Mucosa of descending colon (tissue), 3 donors: ENCODE data around the gene MAML3. TPM values are rescaled to one million over a fixed set of nuclear protein-coding genes. Genes with fewer than 3 reads are reported as not detected.
A peak's percentile ranks its signal among the peaks of the same experiment; 100 is the strongest.

Experiments used
- ATAC-seq: fragments of 200-7000 bp; cut with Tn5 transposase; one replicate; pipeline ENCODE4 v1.9.1; 2020; ENCODE audit warnings: mild to moderate bottlenecking, moderate library complexity
- DNase-seq, 3 donors: peaks; one replicate each; pipeline ENCODE4 v3.0.0-alpha.2; 2020
- H3K36me3 ChIP-seq: fragments of 200-600 bp; one replicate; pipeline ENCODE4 v1.8.0; 2021; ENCODE audit warnings: low read depth, mild to moderate bottlenecking
- H3K4me1 ChIP-seq: fragments of 200-600 bp; one replicate; pipeline ENCODE4 v1.8.0; 2021; ENCODE audit warnings: low read depth, mild to moderate bottlenecking
- H3K4me3 ChIP-seq: fragments of 200-600 bp; one replicate; pipeline ENCODE4 v1.8.0; 2021; ENCODE audit warnings: mild to moderate bottlenecking
- H3K9me3 ChIP-seq: fragments of 200-600 bp; one replicate; pipeline ENCODE4 v1.8.0; 2021; ENCODE audit warnings: mild to moderate bottlenecking
- intact Hi-C, 2 donors: fragments of 100-400 bp; cut with DNase I in 1 of 2; cut with micrococcal nuclease in 1 of 2; formaldehyde crosslinking; loops; one replicate each; pipeline versions ENCODE4 v1.11.0 to v1.11.1; 2022; cut with DNase I, micrococcal nuclease
- total RNA-seq, 3 donors: library from RNA; stranded (reverse); fragmentation: NEBNext Ultra II Directional in 2 of 3; extraction: Animal tissue kit (Norgen Biotek cat#: 25700) in 2 of 3; gene quantifications; one replicate each; pipeline versions ENCODE4 v1.2.1 to v1.2.4, GENCODE V29; 2021 to 2023
- TF ChIP-seq, protein P1 (sequence below): fragments of 200-600 bp; IDR thresholded peaks from one replicate; pipeline ENCODE4 v1.8.0; 2022; ENCODE audit warnings: antibody characterized with exemption, mild to moderate bottlenecking
- donor health status: DM: no; HTN: no; CAD: no; lungs with moderate emphysema.
- donor health status: DM: no; HTN: no; CAD: no.
- donor health status: DM: no; HTN: yes; CAD: no.

The MAML3 gene
- total RNA-seq, 3 donors from 2014 or later = 10.4 to 23.5 (median 14.8) TPM

GRCh38 chr4:140044337-140044902, 109.6 kb downstream of the MAML3 start:
- H3K36me3 ChIP-seq = no peaks in the 10 kb centered on the region
- peaks cover 6% of the 10 kb centered on the region for H3K4me1 ChIP-seq
- H3K4me3 ChIP-seq = no peak overlapping the region
- TF ChIP-seq, protein P1, sequence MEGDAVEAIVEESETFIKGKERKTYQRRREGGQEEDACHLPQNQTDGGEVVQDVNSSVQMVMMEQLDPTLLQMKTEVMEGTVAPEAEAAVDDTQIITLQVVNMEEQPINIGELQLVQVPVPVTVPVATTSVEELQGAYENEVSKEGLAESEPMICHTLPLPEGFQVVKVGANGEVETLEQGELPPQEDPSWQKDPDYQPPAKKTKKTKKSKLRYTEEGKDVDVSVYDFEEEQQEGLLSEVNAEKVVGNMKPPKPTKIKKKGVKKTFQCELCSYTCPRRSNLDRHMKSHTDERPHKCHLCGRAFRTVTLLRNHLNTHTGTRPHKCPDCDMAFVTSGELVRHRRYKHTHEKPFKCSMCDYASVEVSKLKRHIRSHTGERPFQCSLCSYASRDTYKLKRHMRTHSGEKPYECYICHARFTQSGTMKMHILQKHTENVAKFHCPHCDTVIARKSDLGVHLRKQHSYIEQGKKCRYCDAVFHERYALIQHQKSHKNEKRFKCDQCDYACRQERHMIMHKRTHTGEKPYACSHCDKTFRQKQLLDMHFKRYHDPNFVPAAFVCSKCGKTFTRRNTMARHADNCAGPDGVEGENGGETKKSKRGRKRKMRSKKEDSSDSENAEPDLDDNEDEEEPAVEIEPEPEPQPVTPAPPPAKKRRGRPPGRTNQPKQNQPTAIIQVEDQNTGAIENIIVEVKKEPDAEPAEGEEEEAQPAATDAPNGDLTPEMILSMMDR = no peak
- DNase-seq (no peak), ATAC-seq (no peak)
- no peaks in the 10 kb centered on the region for H3K9me3 ChIP-seq
- intact Hi-C loops = no loop called here

DNA sequence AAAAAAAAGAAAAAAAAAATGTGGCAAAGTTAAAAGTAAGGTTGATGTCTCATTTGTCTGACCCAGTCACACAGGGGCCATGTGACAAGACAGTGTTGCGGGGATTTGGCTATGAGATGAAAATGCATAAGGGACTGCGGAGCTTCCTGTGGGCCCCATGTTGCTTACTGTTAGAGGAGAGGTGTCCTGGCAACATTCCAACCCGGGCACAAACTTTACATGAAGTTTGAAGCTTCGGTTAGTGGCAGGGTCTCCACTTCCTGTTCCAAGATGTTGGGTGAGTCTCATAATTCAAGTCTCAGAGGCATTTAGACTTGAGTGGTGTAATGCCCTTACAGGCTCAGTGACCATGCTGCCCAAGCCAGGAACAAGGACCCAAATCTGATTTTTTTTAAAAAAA, 111.3 kb downstream of the MAML3 start:
- DNase-seq (no peak), ATAC-seq (no peak)
- TF ChIP-seq, protein P1 = no peak
- Histone ChIP-seq H3K9me3 (no peaks in the 10 kb centered on the region), H3K36me3 (no peaks in the 10 kb centered on the region), H3K4me3 (no peak overlapping the region), H3K4me1 (peaks cover 2% of the 10 kb centered on the region)
- intact Hi-C loops = no loop called here

DNA sequence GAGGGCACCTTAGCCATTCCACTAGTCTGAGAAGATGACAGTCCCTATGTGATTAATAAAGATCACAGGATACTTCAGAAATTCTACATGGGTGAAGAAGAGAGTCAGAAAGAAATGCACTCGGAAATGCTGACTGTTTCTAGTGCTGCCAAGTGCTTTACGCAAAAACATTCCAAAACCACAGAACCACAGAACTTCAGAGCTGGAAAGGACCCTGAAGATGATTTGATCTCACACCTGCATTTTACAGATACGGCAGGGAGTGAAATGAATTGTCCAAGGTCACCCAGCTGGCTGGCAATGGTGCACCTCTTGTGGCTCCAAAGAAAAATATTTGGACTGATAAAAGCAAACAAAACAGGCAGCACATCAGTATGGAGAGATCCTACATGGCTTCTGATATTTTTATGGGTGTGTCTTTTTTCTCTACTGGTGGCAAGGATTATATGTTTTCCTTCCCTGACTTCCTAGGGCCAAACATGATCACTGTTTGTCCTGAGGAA, 115.9 kb downstream of the MAML3 start:
- Histone ChIP-seq H3K4me1 (peaks cover 2% of the 10 kb centered on the region), H3K9me3 (no peaks in the 10 kb centered on the region), H3K36me3 (no peaks in the 10 kb centered on the region), H3K4me3 (no peak overlapping the region)
- ATAC-seq = peak; percentile 38
- DNase-seq = no peak
- TF ChIP-seq, protein P1 = no peak
- intact Hi-C loops = no loop called here

GRCh38 chr4:140037353-140038030, 116.5 kb downstream of the MAML3 start:
- no peak for DNase-seq
- TF ChIP-seq, protein P1 = no peak
- Histone ChIP-seq H3K4me1 (peaks cover 2% of the 10 kb centered on the region), H3K36me3 (no peaks in the 10 kb centered on the region), H3K4me3 (no peak overlapping the region), H3K9me3 (no peaks in the 10 kb centered on the region)
- intact Hi-C loops = no loop called here
- peak; percentile 20 for ATAC-seq

GRCh38 chr4:140031706-140032105, 122.3 kb downstream of the MAML3 start:
- intact Hi-C loops = no loop called here
- ATAC-seq (no peak), DNase-seq (no peak)
- TF ChIP-seq, protein P1 = no peak
- no peaks in the 10 kb centered on the region for H3K4me1 ChIP-seq
- no peaks in the 10 kb centered on the region for H3K36me3 ChIP-seq
- no peak overlapping the region for H3K4me3 ChIP-seq
- no peaks in the 10 kb centered on the region for H3K9me3 ChIP-seq
